CD4-positive, alpha-beta memory T cell (primary cell): ENCODE measurements around the gene RABL6. TPM values are rescaled to one million over a fixed set of nuclear protein-coding genes. Genes with fewer than 3 reads are reported as not detected.

Source experiments
- CTCF ChIA-PET: fragments of 350-600 bp; sonication (Branson Sonifier 250); formaldehyde crosslinking; loops from one replicate; lab custom pipeline; 2021; ENCODE audit warnings: inconsistent platforms; ENCODE audit not compliant: partially characterized antibody; lab: Charles Lee
- POLR2A ChIA-PET: fragments of 350-600 bp; sonication (Branson Sonifier 250); formaldehyde crosslinking; loops from one replicate; lab custom pipeline; 2021; ENCODE audit not compliant: partially characterized antibody; lab: Charles Lee
- DNase-seq, 5 donors: peaks; one replicate each; pipeline versions ENCODE4 v3.0.0 to v3.0.0-alpha.2; 2020 to 2022; ENCODE audit warnings: mixed read lengths in 1 of 5
- H3K27ac ChIP-seq: one replicate; pipeline ENCODE4 v1.7.0; 2013; ENCODE audit warnings: low read depth, low read length
- H3K27me3 ChIP-seq: 2 replicates; pipeline ENCODE4 v1.7.0; 2013; ENCODE audit warnings: mild to moderate bottlenecking, low read length, moderate library complexity; ENCODE audit not compliant: insufficient read depth
- H3K36me3 ChIP-seq: 2 replicates; pipeline ENCODE4 v1.7.0; 2013; ENCODE audit warnings: mild to moderate bottlenecking, low read length, moderate library complexity; ENCODE audit not compliant: insufficient read depth
- H3K4me1 ChIP-seq: 2 replicates; pipeline ENCODE4 v1.7.0; 2013; ENCODE audit warnings: mild to moderate bottlenecking, low read length, moderate library complexity; ENCODE audit not compliant: insufficient read depth
- H3K4me3 ChIP-seq, 2 donors: one replicate each; pipeline ENCODE4 v1.7.0; 2013; ENCODE audit warnings: low read length in 2 of 2, mild to moderate bottlenecking in 1 of 2
- H3K9me3 ChIP-seq, 2 donors: one replicate each; pipeline ENCODE4 v1.7.0; 2013; ENCODE audit warnings: low read length in 2 of 2, control low read depth in 1 of 2; ENCODE audit not compliant: control insufficient read depth in 1 of 2
- H3K27ac Mint-ChIP-seq, 7 donors: one replicate each; pipeline ENCODE4 v1.8.0; 2020 to 2021; ENCODE audit warnings: mixed read lengths in 7 of 7, mild to moderate bottlenecking in 6 of 7, inconsistent platforms in 3 of 7, moderate library complexity in 3 of 7
- H3K27me3 Mint-ChIP-seq, 2 donors: one replicate each; pipeline ENCODE4 v1.8.0; 2020 to 2021; ENCODE audit warnings: mixed read lengths in 2 of 2
- H3K36me3 Mint-ChIP-seq, 2 donors: one replicate each; pipeline ENCODE4 v1.8.0; 2020 to 2021; ENCODE audit warnings: mixed read lengths in 2 of 2, inconsistent platforms in 1 of 2, mild to moderate bottlenecking in 1 of 2
- H3K4me1 Mint-ChIP-seq, 4 donors: one replicate each; pipeline ENCODE4 v1.8.0; 2020 to 2021; ENCODE audit warnings: mixed read lengths in 4 of 4, mild to moderate bottlenecking in 1 of 4
- H3K4me3 Mint-ChIP-seq, 8 donors: one replicate each; pipeline ENCODE4 v1.8.0; 2020 to 2021; ENCODE audit warnings: mixed read lengths in 8 of 8, mild to moderate bottlenecking in 7 of 8, moderate library complexity in 6 of 8, inconsistent platforms in 3 of 8
- H3K9me3 Mint-ChIP-seq, 8 donors: one replicate each; pipeline ENCODE4 v1.8.0; 2020 to 2021; ENCODE audit warnings: mixed read lengths in 8 of 8, mild to moderate bottlenecking in 5 of 8, inconsistent platforms in 3 of 8, moderate library complexity in 1 of 8
- intact Hi-C: fragments of 100-400 bp; cut with micrococcal nuclease; formaldehyde crosslinking; loops from one replicate; pipeline ENCODE4 v1.15.1; 2023
- polyA plus RNA-seq, 2 donors: library from polyadenylated mRNA; unstranded; fragments of 300-500 nt; fragmentation: Illumina TruSeq; gene quantifications; one replicate each; pipeline ENCODE4 v1.2.3, GENCODE V29; 2021
- total RNA-seq, 2 experiments: library from RNA; stranded (reverse); gene quantifications; one replicate each; pipeline ENCODE4 v1.2.3, GENCODE V29; 2021

Gene RABL6
- total and polyA plus RNA-seq, 4 experiments from 2014 or later = 5.1 to 70.9 (median 41.6) TPM

- peak in 1 of 5 donors; percentile 18 for DNase-seq
- POLR2A ChIA-PET = interaction anchor here (0.7 to 2.0 kb wide), 9 partner anchors 14 to 183 kb away, joined by 3 to 10 read pairs (median 3); partner anchors contain the start of genes EDF1, RABL6 and TRAF2
- Histone ChIP-seq H3K27ac (no peak overlapping the region), H3K4me3 (peak overlapping the region in 1 of 2 donors; percentile 19), H3K27me3 (no peaks in the 10 kb centered on the region), H3K36me3 (no peaks in the 10 kb centered on the region), H3K9me3 (no peaks in the 10 kb centered on the region), H3K4me1 (peaks cover 38% of the 10 kb centered on the region)
- Mint-ChIP-seq H3K27me3 (peaks cover 6 to 13% of the 10 kb centered on the region in 2 donors), H3K36me3 (peaks cover 0 to 14% of the 10 kb centered on the region in 2 donors), H3K4me3 (peak overlapping the region in 5 of 8 donors; percentile 43 to 63 (median 54)), H3K27ac (peak overlapping the region in 3 of 7 donors; percentile 53 to 96 (median 67)), H3K4me1 (peaks cover 12 to 41% (median 21%) of the 10 kb centered on the region in 4 donors), H3K9me3 (peaks cover 0 to 2% (median 0%) of the 10 kb centered on the region in 8 donors)
- intact Hi-C loops = loop anchor here (5.0 kb wide), 1 partner anchor 241 kb away; the partner anchor contains the start of gene MAN1B1
- CTCF ChIA-PET = interaction anchor here (1.0 to 2.1 kb wide), 2 partner anchors 38 to 189 kb away, joined by 3 to 5 read pairs; no protein-coding TSS in a partner anchor
Measured at GRCh38 chr9:136846376-136847087, 38.8 kb downstream of the RABL6 start.

DNA sequence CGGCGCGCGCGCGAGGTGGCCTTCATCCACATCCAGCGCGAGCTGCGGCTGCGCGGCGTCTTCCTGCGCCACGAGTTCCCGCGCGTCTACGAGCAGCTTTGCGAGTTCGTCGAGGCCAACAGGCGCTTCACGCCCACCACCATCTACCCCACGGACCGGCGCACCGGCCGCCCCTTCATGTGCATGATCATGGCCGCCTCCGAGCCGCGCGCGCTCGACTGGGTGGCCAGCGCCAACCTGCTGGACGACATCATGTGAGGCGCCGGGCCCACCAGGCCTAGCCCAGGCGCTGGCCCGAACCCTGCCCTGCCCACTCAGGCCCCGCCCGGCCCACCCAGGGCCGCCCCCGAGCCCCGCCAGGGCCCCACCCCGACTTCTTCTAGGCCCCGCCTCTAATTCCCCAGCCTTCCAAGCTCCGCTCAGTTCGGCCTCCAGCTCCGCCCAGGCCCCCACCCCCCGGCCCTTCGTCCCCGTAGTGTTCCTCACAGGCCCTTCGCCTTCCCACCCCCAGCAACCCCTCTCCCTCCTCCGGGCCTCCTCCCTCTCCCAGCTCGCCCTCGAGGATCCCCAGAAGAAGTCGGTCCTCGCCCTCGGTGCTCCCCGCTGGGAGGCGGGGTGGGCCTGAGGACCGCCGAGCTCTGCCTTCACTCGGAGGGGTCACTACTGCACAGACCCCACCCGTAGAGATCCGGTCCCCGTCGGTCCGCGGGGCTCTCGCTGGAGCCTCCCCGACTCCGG, 39.5 kb downstream of the RABL6 start:
- ChIA-PET POLR2A (interaction anchor here (0.7 to 2.0 kb wide), 9 partner anchors 13 to 182 kb away, joined by 3 to 10 read pairs (median 3); partner anchors contain the start of genes EDF1, RABL6 and TRAF2), CTCF (interaction anchor here (0.6 to 2.1 kb wide), 3 partner anchors 11 to 188 kb away, joined by 3 to 5 read pairs (median 5); no protein-coding TSS in a partner anchor)

DNA sequence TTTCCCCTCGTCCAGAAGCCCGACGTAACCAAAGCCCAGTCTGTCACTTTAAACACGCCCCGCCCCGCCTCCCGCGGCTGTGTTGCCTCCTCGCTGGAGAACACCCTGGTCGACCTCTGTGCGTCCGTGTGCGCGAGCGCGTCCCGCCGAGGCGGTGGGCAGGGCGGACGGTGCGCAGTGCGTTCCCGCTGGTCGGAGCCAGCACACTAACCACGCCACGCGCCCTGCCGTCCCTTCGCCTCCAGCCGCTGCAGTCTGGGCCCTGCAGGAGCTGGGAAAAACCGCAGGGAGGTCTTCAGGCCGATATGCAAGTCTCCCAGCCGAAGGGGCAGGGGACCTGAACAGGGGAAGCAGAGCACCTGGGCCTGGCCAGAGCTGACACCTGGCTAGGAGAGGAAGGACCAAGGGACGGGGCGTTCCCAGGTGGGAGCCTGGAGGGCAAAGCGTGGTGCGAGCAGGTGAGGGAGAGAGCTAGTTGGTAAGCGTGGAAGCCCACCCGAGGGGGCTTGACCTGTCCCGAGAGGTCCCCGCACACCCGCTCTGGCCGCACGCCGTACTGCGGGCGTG, 40.2 kb downstream of the RABL6 start:
- peaks cover 33% of the 10 kb centered on the region for H3K4me1 ChIP-seq
- Mint-ChIP-seq H3K4me1 (peaks cover 10 to 34% (median 16%) of the 10 kb centered on the region in 4 donors), H3K4me3 (peak overlapping the region; percentile 76 to 94 (median 85)), H3K9me3 (peaks cover 0 to 2% (median 0%) of the 10 kb centered on the region in 8 donors), H3K27ac (peak overlapping the region in 6 of 7 donors; percentile 29 to 96 (median 80)), H3K36me3 (peaks cover 0 to 10% of the 10 kb centered on the region in 2 donors), H3K27me3 (peaks cover 6 to 10% of the 10 kb centered on the region in 2 donors)
- intact Hi-C loops = loop anchor here (5.0 kb wide), 1 partner anchor 239 kb away; the partner anchor contains the start of gene MAN1B1
- peak; percentile 47 to 77 (median 61) for DNase-seq
- POLR2A ChIA-PET = interaction anchor here (0.9 to 2.0 kb wide), 6 partner anchors 12 to 148 kb away, joined by 3 to 10 read pairs (median 6); partner anchors contain the start of genes CLIC3, FBXW5 and RABL6
- H3K4me3 ChIP-seq = peak overlapping the region; percentile 42 to 85
- no peaks in the 10 kb centered on the region for H3K9me3 ChIP-seq
- H3K27ac ChIP-seq = no peak overlapping the region
- no peaks in the 10 kb centered on the region for H3K36me3 ChIP-seq
- H3K27me3 ChIP-seq = no peaks in the 10 kb centered on the region
- CTCF ChIA-PET = interaction anchor here (0.6 to 2.1 kb wide), 3 partner anchors 11 to 187 kb away, joined by 3 to 5 read pairs (median 5); no protein-coding TSS in a partner anchor

More for the DNA sequence above, 39.5 kb downstream of the RABL6 start:
- Mint-ChIP-seq H3K36me3 (peaks cover 0 to 13% of the 10 kb centered on the region in 2 donors), H3K9me3 (peaks cover 0 to 2% (median 0%) of the 10 kb centered on the region in 8 donors), H3K27ac (peak overlapping the region in 6 of 7 donors; percentile 29 to 96 (median 80)), H3K27me3 (peaks cover 6 to 12% of the 10 kb centered on the region in 2 donors), H3K4me3 (peak overlapping the region; percentile 76 to 94 (median 85)), H3K4me1 (peaks cover 10 to 37% (median 17%) of the 10 kb centered on the region in 4 donors)
- Histone ChIP-seq H3K4me1 (peaks cover 33% of the 10 kb centered on the region), H3K4me3 (peak overlapping the region in 1 of 2 donors; percentile 85), H3K9me3 (no peaks in the 10 kb centered on the region), H3K27me3 (no peaks in the 10 kb centered on the region), H3K36me3 (no peaks in the 10 kb centered on the region), H3K27ac (no peak overlapping the region)
- intact Hi-C loops = loop anchor here (5.0 kb wide), 1 partner anchor 240 kb away; the partner anchor contains the start of gene MAN1B1
- peak in 1 of 5 donors; percentile 39 for DNase-seq

DNA sequence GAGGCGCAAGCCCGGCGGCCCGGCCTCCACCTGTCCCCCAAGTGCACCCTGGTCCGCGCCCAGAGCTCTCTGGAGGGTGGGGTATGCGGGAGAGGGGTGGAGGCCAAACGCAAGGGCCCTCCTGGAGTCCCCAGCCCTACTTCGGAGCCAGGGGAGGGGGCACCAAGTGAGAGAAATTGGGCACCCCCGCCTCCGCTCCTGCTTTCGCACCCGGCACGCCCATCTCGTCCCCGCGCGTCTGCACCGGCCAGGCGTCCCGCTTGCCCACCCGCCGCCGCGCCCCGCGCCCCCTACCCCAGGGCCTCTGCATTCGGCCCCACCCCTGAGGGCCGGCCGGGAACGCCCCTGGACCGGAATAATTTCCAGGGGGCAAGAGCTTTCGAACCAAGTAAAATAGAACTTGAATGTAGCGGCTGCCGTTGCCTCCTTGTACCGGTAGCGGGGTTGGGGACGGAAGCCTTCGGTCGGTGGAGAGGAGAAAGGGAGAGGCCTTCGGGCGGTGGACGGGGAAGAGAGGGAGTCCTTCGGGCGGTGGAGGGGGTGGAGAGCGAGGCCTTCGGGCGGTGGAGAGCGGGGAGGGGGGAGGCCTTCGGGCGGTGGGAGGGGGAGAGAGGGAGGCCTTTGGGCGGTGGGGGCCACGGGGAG, 40.8 kb downstream of the RABL6 start:
- H3K27ac ChIP-seq = peak overlapping the region; percentile 47
- ChIA-PET POLR2A (interaction anchor here (0.9 to 2.0 kb wide), 6 partner anchors 12 to 148 kb away, joined by 3 to 10 read pairs (median 6); partner anchors contain the start of genes CLIC3, FBXW5 and RABL6), CTCF (interaction anchor here (1.0 to 2.1 kb wide), 2 partner anchors 33 to 187 kb away, joined by 3 to 5 read pairs; no protein-coding TSS in a partner anchor)
- H3K9me3 Mint-ChIP-seq = peaks cover 0 to 2% (median 0%) of the 10 kb centered on the region in 8 donors
- peak in 3 of 5 donors; percentile 23 to 47 (median 30) for DNase-seq
- H3K4me1 Mint-ChIP-seq = peaks cover 9 to 30% (median 15%) of the 10 kb centered on the region in 4 donors
- H3K36me3 Mint-ChIP-seq = peaks cover 0 to 10% of the 10 kb centered on the region in 2 donors
- intact Hi-C loops = loop anchor here (1.0 to 5.0 kb wide), 5 partner anchors 18 to 239 kb away; partner anchors contain the start of genes EDF1, FBXW5, MAN1B1 and TMEM141
- peak overlapping the region; percentile 79 to 94 (median 91) for H3K4me3 Mint-ChIP-seq
- H3K36me3 ChIP-seq = no peaks in the 10 kb centered on the region
- H3K4me3 ChIP-seq = peak overlapping the region; percentile 42 to 85
- peaks cover 5 to 10% of the 10 kb centered on the region in 2 donors for H3K27me3 Mint-ChIP-seq
- peaks cover 27% of the 10 kb centered on the region for H3K4me1 ChIP-seq
- H3K27me3 ChIP-seq = no peaks in the 10 kb centered on the region
- no peaks in the 10 kb centered on the region for H3K9me3 ChIP-seq
- H3K27ac Mint-ChIP-seq = peak overlapping the region in 4 of 7 donors; percentile 48 to 96 (median 62)

DNA sequence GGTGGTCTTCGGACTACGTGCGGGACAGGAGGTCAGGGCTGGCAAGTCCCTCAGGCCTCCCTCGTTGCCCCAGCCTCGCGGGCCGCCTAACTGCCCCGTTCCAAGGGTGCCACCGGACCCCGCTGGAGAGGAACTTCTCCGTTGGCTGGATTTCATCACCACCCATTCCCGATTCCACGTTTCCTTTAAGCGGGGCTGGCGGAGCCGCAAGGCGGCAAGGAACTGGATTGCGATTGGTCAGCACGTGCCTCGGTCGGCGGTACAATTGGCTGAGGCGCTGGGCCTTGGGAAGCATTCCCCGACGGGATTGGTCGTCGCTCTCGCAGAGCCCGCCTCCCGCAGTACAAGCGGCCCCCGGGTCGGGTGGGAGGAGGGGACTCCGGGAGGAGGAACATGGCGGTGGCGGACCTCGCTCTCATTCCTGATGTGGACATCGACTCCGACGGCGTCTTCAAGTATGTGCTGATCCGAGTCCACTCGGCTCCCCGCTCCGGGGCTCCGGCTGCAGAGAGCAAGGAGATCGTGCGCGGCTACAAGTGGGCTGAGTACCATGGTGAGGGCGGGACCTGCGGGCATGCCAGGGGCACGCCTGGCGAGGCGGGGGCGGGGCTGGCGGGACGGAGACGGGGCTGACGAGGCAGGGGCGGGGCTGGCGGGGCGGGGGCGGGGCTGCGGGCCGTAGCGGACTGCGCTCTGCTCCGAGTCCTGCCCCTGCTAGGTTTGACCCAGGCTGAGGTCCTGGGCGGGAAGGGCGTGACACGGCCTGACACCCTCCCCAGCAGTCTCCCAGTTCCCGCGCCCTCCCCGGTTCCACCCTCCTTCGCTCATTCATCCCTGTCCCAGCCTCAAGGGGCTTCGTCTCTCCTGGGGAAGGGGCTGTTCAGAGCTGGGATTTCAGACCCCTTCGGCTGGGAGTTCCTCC, 41.6 kb downstream of the RABL6 start, which contains the start of gene PHPT1:
TSS of gene PHPT1 (plus strand) at position 372 of the 922 bp plus-strand sequence. CDS start at position 394, 22 bp downstream.
- no peaks in the 10 kb centered on the region for H3K9me3 ChIP-seq
- Mint-ChIP-seq H3K4me3 (peak within 1 kb of the TSS; percentile 89 to 94 (median 92)), H3K4me1 (peaks cover 7 to 27% (median 12%) of the 10 kb centered on the region in 4 donors), H3K27ac (peak within 1 kb of the TSS; percentile 77 to 96 (median 93)), H3K36me3 (peaks cover 0 to 10% of the 10 kb centered on the region in 2 donors), H3K27me3 (peaks cover 3 to 10% of the 10 kb centered on the region in 2 donors), H3K9me3 (peaks cover 0 to 2% (median 0%) of the 10 kb centered on the region in 8 donors)
- intact Hi-C loops = loop anchor here (1.0 to 5.0 kb wide), 5 partner anchors 17 to 238 kb away; partner anchors contain the start of genes EDF1, FBXW5, MAN1B1 and TMEM141
- ChIA-PET POLR2A (interaction anchor here (1.0 to 1.4 kb wide), 7 partner anchors 12 to 95 kb away, joined by 3 to 7 read pairs (median 6); partner anchors contain the start of genes FBXW5, RABL6 and TRAF2), CTCF (interaction anchor here (1.2 kb wide), 1 partner anchor 180 kb away, joined by 3 read pairs; no protein-coding TSS in a partner anchor)
- peaks cover 26% of the 10 kb centered on the region for H3K4me1 ChIP-seq
- no peaks in the 10 kb centered on the region for H3K27me3 ChIP-seq
- DNase-seq = peak; percentile 96 to 99 (median 97)
- H3K4me3 ChIP-seq = peak within 1 kb of the TSS; percentile 54 to 85
- H3K36me3 ChIP-seq = no peaks in the 10 kb centered on the region
- peak within 1 kb of the TSS; percentile 47 for H3K27ac ChIP-seq
